Mucosa of rectum (tissue), 2 donors: ENCODE results near the gene GALNT13.

Experiments used
- H3K27ac ChIP-seq, 2 donors: one replicate each; pipeline ENCODE4 v1.7.0; 2013; ENCODE audit warnings: inconsistent platforms in 2 of 2, low read depth in 2 of 2, low read length in 2 of 2
- H3K27me3 ChIP-seq, 2 donors: one replicate each; pipeline ENCODE4 v1.7.0; 2013; ENCODE audit warnings: low read length in 2 of 2; ENCODE audit not compliant: control insufficient read depth in 2 of 2, insufficient read depth in 2 of 2
- H3K36me3 ChIP-seq, 2 donors: one replicate each; pipeline ENCODE4 v1.7.0; 2013; ENCODE audit warnings: low read length in 2 of 2; ENCODE audit not compliant: control insufficient read depth in 2 of 2, insufficient read depth in 2 of 2
- H3K4me1 ChIP-seq, 2 donors: one replicate each; pipeline ENCODE4 v1.7.0; 2013; ENCODE audit warnings: low read length in 2 of 2, mild to moderate bottlenecking in 1 of 2; ENCODE audit not compliant: control insufficient read depth in 2 of 2, insufficient read depth in 2 of 2
- H3K4me3 ChIP-seq, 2 donors: one replicate each; pipeline ENCODE4 v1.7.0; 2013; ENCODE audit warnings: low read length in 2 of 2
- H3K9ac ChIP-seq, 2 donors: one replicate each; pipeline ENCODE4 v1.7.0; 2013; ENCODE audit warnings: low read length in 2 of 2, low read depth in 1 of 2, mild to moderate bottlenecking in 1 of 2
- H3K9me3 ChIP-seq, 2 donors: one replicate each; pipeline ENCODE4 v1.7.0; 2013; ENCODE audit warnings: low read length in 2 of 2; ENCODE audit not compliant: control insufficient read depth in 2 of 2
- donor health status: healthy.
- donor health status: Normal muscosa, but diverticular disease.

Gene GALNT13

DNA sequence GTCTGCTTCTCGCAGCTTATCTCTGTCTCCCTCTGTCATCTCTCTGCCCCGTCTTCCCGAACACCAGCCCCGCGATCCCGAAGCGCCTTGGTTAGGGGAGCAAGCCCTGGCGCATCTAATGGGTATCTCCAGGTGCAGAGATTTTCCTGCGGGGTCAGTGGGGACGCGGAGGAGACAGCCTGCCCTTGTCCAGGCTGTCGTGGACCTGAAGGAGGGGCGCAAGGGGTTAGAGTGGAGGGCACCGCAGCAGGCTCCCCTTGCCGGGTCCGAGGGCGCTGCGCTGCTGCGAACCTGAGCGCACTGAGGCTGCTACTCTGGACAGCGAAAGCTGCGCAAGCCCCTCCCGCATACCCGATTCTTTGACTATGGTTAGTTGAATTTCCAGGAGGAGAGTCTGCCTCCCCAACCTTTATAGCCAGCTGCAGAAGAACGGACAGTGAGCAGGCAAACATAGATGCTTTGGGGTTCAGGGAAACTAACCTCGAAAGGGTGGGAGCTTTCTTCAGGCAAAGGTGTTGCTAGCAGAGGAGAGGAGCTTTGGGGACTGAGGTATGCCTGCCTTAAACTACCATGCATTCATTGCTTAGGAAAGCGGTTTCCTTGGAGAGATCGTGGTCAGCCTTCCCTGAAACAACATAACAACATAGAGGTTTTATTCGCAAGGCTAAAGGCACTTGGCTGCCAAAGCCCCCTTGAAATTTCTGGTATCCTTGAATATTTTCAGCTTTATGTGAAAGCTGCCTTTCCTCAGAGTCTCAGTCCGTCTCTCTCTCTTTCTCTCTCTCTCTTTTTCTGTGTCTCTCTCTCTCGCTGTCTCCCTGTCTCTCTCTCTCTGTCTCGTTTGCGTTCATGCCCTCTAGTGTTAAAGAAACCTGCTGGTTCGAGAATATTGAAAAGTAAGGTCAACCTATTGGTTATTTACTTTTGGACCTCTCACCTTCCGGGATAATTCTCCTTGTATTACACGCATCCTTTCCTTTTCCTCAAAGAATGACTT, 1.6 kb downstream of the GALNT13 start:
- H3K4me3 ChIP-seq: no peak overlapping the region

DNA sequence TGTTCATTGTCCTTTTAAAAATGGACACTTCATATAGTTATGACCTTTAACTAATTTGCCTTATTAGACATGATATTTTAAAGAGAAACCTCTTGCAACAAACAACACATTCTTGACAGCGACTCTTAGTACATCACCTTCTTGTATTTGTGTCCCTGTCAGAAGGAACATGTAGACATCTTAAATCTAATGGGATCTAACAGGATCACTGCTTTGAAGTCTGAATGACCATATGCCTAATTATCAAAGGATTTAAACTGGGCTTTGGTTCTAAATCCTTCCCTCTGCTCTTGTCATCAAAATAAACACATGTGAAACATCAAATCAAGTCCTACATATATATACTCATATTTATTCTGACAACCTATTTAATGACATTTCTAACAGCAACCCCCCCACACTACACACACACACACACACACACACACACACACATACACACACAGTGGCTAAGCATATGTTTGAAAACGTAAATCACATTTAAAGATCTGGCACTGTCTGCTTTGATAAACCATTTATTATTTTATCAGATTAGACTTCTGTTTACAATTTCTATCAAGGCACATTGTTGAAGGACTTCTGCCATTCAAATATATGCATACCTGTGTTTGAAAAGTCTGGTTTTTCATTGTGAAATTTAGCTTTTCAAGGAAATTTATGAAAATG, 4.2 kb downstream of the GALNT13 start:
- Histone ChIP-seq H3K27ac (no peak overlapping the region), H3K9me3 (no peaks in the 10 kb centered on the region), H3K36me3 (no peaks in the 10 kb centered on the region), H3K9ac (no peak overlapping the region), H3K4me1 (no peaks in the 10 kb centered on the region), H3K4me3 (no peak overlapping the region), H3K27me3 (peaks cover 0 to 4% of the 10 kb centered on the region in 2 donors)

More for the DNA sequence above, 1.6 kb downstream of the GALNT13 start:
- Histone ChIP-seq H3K4me1 (no peaks in the 10 kb centered on the region), H3K9ac (no peak overlapping the region), H3K9me3 (no peaks in the 10 kb centered on the region), H3K27me3 (peaks cover 0 to 4% of the 10 kb centered on the region in 2 donors), H3K36me3 (no peaks in the 10 kb centered on the region), H3K27ac (no peak overlapping the region)

DNA sequence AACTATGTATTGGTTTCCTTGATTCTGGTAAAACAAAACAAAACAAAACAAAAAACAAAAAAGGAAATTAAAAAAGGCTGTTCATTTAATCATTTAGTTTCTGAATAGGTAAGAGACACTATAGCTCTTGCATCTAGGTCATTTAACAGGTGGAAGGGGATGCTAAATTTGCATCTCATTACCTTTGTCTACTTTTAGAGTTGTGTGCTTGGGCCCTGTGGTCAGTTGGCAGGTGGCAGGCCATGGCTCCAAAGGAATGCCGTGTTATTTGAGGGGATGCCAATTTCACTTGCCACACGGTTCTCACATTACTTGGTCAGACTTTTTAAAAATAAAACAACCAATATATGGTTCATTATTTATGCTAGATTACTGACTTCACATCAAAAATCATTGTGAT, 9.2 kb downstream of the GALNT13 start:
- Histone ChIP-seq H3K27ac (no peak overlapping the region), H3K4me3 (no peak overlapping the region), H3K9me3 (no peaks in the 10 kb centered on the region), H3K27me3 (no peaks in the 10 kb centered on the region), H3K36me3 (no peaks in the 10 kb centered on the region), H3K4me1 (no peaks in the 10 kb centered on the region), H3K9ac (no peak overlapping the region)

DNA sequence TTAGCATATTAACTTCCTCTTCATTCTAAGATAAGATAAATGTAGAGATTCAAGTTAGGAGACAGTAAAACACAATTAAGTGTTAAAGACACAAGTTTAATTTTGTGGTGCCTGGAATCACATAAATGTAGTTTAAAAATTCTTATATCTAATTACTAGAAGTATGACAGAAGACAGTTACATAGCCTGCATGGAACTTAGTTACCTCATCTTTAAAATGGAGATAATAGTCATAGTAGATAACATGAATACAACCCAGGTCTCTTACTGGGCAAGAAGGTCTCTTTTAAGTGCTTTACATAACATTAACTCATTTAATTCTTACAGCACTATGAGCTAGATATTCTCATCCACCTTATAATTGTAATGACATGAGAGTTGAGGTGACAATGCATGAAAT, 15.1 kb downstream of the GALNT13 start:
- no peak overlapping the region for H3K4me3 ChIP-seq
- H3K36me3 ChIP-seq: no peaks in the 10 kb centered on the region
- H3K4me1 ChIP-seq: no peaks in the 10 kb centered on the region
- H3K27me3 ChIP-seq: no peaks in the 10 kb centered on the region
- H3K9ac ChIP-seq: no peak overlapping the region
- no peak overlapping the region for H3K27ac ChIP-seq
- H3K9me3 ChIP-seq: no peaks in the 10 kb centered on the region

DNA sequence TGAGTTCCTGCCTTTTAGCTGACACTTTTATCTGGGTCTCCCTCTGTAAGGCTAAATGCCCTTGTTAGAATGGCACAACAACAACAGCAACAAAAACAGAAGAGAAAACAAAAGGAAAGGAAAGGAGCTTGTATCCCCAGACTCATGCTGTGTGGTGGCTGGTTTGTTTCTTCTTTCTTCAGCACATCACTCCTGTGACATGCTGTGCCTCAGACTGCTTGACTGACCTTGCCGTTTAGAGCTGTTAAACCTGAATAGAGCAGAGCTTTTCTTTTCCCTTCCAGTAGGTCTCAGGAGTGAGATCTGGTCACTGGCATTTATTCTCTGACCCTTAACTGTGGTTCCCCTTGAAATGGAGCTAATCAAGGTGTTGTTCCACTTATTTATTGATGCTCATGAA, 18.9 kb downstream of the GALNT13 start:
- no peaks in the 10 kb centered on the region for H3K9me3 ChIP-seq
- H3K4me3 ChIP-seq: no peak overlapping the region
- no peaks in the 10 kb centered on the region for H3K27me3 ChIP-seq
- no peaks in the 10 kb centered on the region for H3K4me1 ChIP-seq
- H3K9ac ChIP-seq: no peak overlapping the region
- no peaks in the 10 kb centered on the region for H3K36me3 ChIP-seq
- no peak overlapping the region for H3K27ac ChIP-seq

DNA sequence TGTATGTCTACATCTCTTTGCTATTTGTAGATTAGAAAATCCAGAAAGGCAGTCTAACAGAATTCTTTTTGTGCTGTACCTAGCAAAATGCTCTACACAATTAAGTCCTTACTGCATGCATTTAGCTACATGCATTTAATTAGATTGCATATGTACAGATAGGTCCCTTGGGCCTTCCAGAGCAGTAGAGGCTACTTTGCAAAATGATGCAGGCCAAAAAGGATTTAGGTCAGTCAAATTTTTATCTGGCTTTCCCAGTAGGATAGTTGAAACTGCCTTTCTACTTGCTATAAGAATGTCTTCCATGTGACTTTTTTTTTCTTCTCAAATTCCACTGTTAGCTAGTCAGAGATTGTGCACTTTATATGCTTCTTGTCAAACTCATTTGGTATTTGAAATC, 19.3 kb downstream of the GALNT13 start:
- no peaks in the 10 kb centered on the region for H3K36me3 ChIP-seq
- no peaks in the 10 kb centered on the region for H3K9me3 ChIP-seq
- no peak overlapping the region for H3K9ac ChIP-seq
- H3K4me3 ChIP-seq: no peak overlapping the region
- H3K27me3 ChIP-seq: no peaks in the 10 kb centered on the region
- no peaks in the 10 kb centered on the region for H3K4me1 ChIP-seq
- no peak overlapping the region for H3K27ac ChIP-seq

DNA sequence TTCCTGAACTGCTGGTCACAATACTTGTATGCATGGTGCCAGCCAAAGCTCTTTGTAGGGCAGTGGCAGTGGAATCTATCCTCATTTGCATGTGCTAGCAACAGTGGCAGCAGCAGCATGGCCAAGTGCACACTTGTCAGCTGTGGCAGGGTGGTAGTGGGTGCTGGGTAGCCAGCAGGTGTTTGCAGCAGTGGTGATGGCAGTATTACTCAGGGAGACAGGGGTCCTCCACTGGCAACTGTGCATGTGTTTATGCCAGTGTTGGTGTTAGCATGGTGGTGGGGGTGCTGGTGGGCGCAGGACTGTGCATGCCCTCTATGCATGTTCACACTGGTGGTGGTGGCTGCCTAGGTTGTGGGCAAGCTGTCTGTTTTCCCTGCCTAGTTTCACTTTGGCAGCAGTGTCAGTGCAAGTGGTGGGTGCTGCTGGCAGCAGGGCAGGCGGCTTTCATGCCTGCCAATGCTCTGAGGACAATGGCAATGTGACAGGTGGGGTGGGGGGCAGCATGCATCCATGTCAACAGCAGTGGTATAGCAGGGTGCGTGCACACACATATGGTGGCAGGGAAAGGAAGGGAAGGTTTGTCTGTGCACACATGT, 41.2 kb downstream of the GALNT13 start:
- no peak overlapping the region for H3K27ac ChIP-seq
- H3K36me3 ChIP-seq: no peaks in the 10 kb centered on the region
- peaks cover 0 to 8% of the 10 kb centered on the region in 2 donors for H3K9me3 ChIP-seq
- no peaks in the 10 kb centered on the region for H3K27me3 ChIP-seq
- no peak overlapping the region for H3K4me3 ChIP-seq
- H3K9ac ChIP-seq: no peak overlapping the region
- no peaks in the 10 kb centered on the region for H3K4me1 ChIP-seq

DNA sequence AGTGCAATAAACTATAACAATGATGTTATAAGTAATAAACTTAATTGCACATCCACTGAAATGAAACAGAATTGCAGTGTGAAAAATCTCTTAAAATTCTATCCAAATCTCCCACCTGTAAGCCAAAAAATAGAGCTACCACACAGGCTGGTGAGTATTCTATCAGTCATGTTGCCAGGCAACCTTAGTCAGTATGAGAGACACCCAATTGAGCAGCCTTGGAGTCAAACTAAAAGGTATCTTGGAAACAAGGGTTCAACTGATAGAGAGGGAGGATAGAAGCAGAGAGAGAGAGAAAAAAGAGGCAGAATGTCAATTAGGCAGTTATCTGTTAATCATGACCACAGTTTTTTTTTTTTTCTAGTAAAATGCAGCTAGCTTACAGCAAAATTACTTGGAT, 45.8 kb downstream of the GALNT13 start:
- Histone ChIP-seq H3K4me3 (no peak overlapping the region), H3K27me3 (no peaks in the 10 kb centered on the region), H3K4me1 (no peaks in the 10 kb centered on the region), H3K36me3 (no peaks in the 10 kb centered on the region), H3K9me3 (no peaks in the 10 kb centered on the region), H3K9ac (no peak overlapping the region), H3K27ac (no peak overlapping the region)

DNA sequence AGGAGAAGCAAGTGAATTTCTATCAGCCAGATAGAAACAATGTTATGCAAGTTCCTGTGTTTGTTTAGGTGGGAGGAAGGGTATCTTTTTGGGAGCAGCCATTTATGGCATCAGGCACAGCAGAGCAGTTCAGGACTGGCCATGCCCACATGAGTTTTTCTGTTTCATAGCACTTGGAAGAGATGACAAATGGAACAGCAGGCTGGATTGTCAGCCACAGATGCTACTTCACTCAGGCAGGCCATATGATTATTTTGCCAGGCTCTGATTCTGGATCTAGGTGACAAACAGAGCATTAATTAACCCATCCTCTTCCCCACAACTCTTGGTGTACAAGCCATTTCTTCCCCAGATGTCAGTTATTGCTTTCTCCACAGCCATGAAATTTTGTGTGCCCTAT, 63.8 kb downstream of the GALNT13 start:
- Histone ChIP-seq H3K36me3 (no peaks in the 10 kb centered on the region), H3K9me3 (no peaks in the 10 kb centered on the region), H3K27me3 (no peaks in the 10 kb centered on the region), H3K4me3 (no peak overlapping the region), H3K4me1 (no peaks in the 10 kb centered on the region), H3K27ac (no peak overlapping the region), H3K9ac (no peak overlapping the region)
